Immature natural killer cell (primary cell): ENCODE data around the gene RTN4R. TPM values are rescaled to one million over a fixed set of nuclear protein-coding genes. Genes with fewer than 3 reads are reported as not detected.
"Not testable (repeated sequence)": the region's sequence is repeated elsewhere in the genome, so short reads cannot be mapped to it uniquely, and the experiment has no call there.

Experiments used
- DNase-seq, 3 donors: peaks; one replicate each; pipeline ENCODE4 v3.0.0; 2022; ENCODE audit warnings: mixed read lengths in 1 of 3
- H3K27ac Mint-ChIP-seq, 6 donors: one replicate each; pipeline ENCODE4 v1.8.0; 2020; ENCODE audit warnings: mixed read lengths in 6 of 6, mild to moderate bottlenecking in 5 of 6, inconsistent platforms in 4 of 6, moderate library complexity in 3 of 6
- H3K27me3 Mint-ChIP-seq, 3 donors: one replicate each; pipeline ENCODE4 v1.8.0; 2020 to 2021; ENCODE audit warnings: low read depth in 3 of 3, mild to moderate bottlenecking in 3 of 3, mixed read lengths in 3 of 3, moderate library complexity in 3 of 3, inconsistent platforms in 1 of 3
- H3K36me3 Mint-ChIP-seq, 3 donors: one replicate each; pipeline ENCODE4 v1.8.0; 2020; ENCODE audit warnings: mixed read lengths in 3 of 3, inconsistent platforms in 2 of 3, mild to moderate bottlenecking in 2 of 3
- H3K4me1 Mint-ChIP-seq, 2 donors: one replicate each; pipeline ENCODE4 v1.8.0; 2020; ENCODE audit warnings: inconsistent platforms in 2 of 2, mild to moderate bottlenecking in 2 of 2, mixed read lengths in 2 of 2, moderate library complexity in 1 of 2
- H3K4me3 Mint-ChIP-seq, 5 donors: one replicate each; pipeline ENCODE4 v1.8.0; 2020; ENCODE audit warnings: mild to moderate bottlenecking in 5 of 5, mixed read lengths in 5 of 5, inconsistent platforms in 3 of 5, moderate library complexity in 3 of 5
- H3K9me3 Mint-ChIP-seq, 6 donors: one replicate each; pipeline ENCODE4 v1.8.0; 2020; ENCODE audit warnings: mild to moderate bottlenecking in 6 of 6, mixed read lengths in 6 of 6, inconsistent platforms in 4 of 6, moderate library complexity in 3 of 6
- polyA plus RNA-seq, 3 donors: library from polyadenylated mRNA; unstranded; fragments of 300-500 nt; fragmentation: Illumina TruSeq; gene quantifications; one replicate each; pipeline ENCODE4 v1.2.3, GENCODE V29; 2021

The RTN4R gene
- polyA plus RNA-seq, 3 donors from 2014 or later = 1.1 to 3.9 (median 2.2) TPM

DNA sequence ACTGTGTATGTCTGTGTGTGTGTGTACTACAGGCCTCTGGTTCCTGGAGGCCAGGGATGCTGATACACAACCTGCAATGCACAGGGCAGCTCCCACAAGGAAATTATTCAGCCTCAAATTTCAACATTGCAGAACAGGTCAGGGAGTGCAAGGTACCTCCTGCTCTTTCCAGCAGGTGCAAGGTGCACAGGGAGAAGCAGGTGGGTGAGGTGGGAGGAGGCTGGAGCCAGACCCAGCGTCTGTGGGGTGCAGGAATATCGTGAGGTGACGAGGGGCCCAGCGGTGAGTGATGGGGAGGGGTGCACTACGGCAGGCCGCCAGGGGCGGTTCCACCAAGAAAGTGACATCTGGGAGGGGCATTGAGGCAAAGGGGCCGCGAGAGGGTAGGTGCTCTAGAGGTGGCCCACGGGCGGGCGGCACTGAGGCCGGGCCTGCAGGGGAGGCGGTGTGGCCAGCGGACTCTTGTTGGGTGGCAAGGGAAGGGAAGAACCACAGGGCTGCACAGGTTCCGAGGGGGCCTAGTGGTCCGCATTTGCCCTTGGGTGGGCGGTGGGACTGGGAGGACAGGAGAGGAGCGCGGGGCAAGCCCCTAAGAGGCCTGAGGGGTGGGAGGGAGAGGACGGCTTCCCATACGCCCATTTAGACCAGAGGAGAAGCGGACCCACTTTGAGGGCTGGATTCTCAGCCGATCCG, 30.1 kb upstream of the RTN4R start:
- no peak for DNase-seq
- Mint-ChIP-seq H3K4me3 (peak overlapping the region; percentile 67 to 82 (median 82)), H3K27me3 (peaks cover 2 to 13% (median 7%) of the 10 kb centered on the region in 3 donors), H3K4me1 (peaks cover 0 to 5% of the 10 kb centered on the region in 2 donors), H3K9me3 (no peaks in the 10 kb centered on the region), H3K36me3 (no peaks in the 10 kb centered on the region), H3K27ac (no peak overlapping the region)

- peaks cover 0 to 5% of the 10 kb centered on the region in 2 donors for H3K4me1 Mint-ChIP-seq
- H3K4me3 Mint-ChIP-seq = peak overlapping the region; percentile 66 to 82 (median 82)
- no peak overlapping the region for H3K27ac Mint-ChIP-seq
- H3K27me3 Mint-ChIP-seq = peaks cover under 1 to 10% (median 6%) of the 10 kb centered on the region in 3 donors
- DNase-seq = no peak
- no peaks in the 10 kb centered on the region for H3K36me3 Mint-ChIP-seq
- no peaks in the 10 kb centered on the region for H3K9me3 Mint-ChIP-seq
These were observed 29.4 kb upstream of the RTN4R start for GRCh38 chr22:20297414-20298109.

DNA sequence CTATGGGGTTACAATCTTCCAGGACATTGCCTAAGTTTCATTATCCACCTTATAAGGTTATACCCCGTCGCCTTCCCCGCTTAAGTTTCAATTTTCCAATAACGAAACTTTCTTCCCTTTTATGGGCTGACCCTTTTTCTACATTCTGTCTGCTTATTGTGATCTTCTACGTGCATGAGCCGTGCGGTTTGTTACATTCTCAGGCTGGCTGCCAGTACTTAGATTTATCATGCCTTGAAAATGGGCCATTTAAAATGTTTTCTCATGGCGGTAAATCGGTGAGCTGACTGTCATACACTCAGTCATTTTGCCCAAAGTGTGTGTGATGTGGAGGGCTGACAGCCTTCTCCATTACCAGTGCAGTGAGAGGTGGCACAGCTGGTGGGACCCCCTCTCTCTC, 28.5 kb upstream of the RTN4R start:
- peaks cover 0 to 9% (median 4%) of the 10 kb centered on the region in 3 donors for H3K27me3 Mint-ChIP-seq
- no peaks in the 10 kb centered on the region for H3K9me3 Mint-ChIP-seq
- H3K27ac Mint-ChIP-seq = no peak overlapping the region
- H3K4me1 Mint-ChIP-seq = peaks cover 0 to 5% of the 10 kb centered on the region in 2 donors
- H3K4me3 Mint-ChIP-seq = peak overlapping the region in 1 of 5 donors; percentile 10
- no peaks in the 10 kb centered on the region for H3K36me3 Mint-ChIP-seq
- DNase-seq = no peak

- peaks cover 0 to 5% of the 10 kb centered on the region in 2 donors for H3K4me1 Mint-ChIP-seq
- no peak overlapping the region for H3K27ac Mint-ChIP-seq
- no peak overlapping the region for H3K4me3 Mint-ChIP-seq
- no peaks in the 10 kb centered on the region for H3K9me3 Mint-ChIP-seq
- no peak for DNase-seq
- peaks cover 0 to 3% (median 0%) of the 10 kb centered on the region in 3 donors for H3K27me3 Mint-ChIP-seq
- H3K36me3 Mint-ChIP-seq = no peaks in the 10 kb centered on the region
These were observed 27.3 kb upstream of the RTN4R start for GRCh38 chr22:20295262-20296064.

DNA sequence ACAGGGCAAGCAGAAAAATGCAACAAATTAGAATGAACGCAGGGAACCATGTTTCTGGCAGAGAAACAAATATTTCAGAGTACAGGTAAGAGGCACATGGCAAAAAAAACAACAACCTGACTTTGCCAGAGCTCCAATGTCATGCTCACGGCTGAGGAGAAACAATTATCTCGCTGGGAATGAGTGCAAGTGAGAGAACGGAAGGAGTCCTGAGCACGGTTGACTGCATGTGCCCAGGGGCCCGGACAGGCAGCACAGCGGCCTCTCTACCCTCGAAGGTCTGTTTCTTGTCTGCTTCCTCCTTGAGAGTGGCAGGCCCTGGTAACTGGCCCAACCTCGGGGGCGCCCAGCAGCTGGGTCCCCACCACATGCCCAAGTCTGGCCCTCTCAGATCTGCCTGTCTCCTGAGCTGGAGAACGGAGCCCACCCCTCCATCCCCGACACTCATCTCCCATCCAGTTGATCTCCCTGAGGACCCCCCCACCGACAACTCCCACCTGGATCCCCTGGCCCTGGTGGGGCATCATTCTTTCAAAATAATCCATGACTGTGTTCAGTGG, 24.6 kb upstream of the RTN4R start:
- Mint-ChIP-seq H3K4me3 (no peak overlapping the region), H3K4me1 (no peaks in the 10 kb centered on the region), H3K36me3 (no peaks in the 10 kb centered on the region), H3K9me3 (no peaks in the 10 kb centered on the region), H3K27me3 (peaks cover 0 to 3% (median 1%) of the 10 kb centered on the region in 3 donors), H3K27ac (no peak overlapping the region)
- DNase-seq = no peak

DNA sequence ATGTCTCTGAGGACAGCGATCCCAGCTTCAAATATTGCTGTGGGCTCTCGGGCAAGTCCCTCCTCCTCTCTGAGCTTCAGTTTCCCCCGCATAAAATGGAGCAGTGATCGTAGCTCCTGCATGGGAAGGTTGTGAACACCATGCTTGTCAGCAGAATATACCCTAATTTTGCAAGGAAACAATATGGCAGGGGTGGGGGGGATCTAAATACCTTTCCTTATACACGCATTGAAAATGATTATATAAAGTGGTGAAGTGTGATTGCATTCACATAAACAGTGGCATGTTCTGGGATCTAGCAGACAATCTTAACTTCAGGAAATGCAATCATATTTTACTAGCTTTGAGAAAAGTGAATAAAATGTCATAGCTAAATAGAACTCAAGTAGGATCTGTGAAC, 24.0 kb upstream of the RTN4R start:
- no peak for DNase-seq
- H3K27ac Mint-ChIP-seq = no peak overlapping the region
- H3K4me3 Mint-ChIP-seq = no peak overlapping the region
- no peaks in the 10 kb centered on the region for H3K9me3 Mint-ChIP-seq
- peaks cover 0 to 2% (median 1%) of the 10 kb centered on the region in 3 donors for H3K27me3 Mint-ChIP-seq
- H3K4me1 Mint-ChIP-seq = no peaks in the 10 kb centered on the region
- no peaks in the 10 kb centered on the region for H3K36me3 Mint-ChIP-seq

GRCh38 chr22:20291604-20292063, 23.5 kb upstream of the RTN4R start:
- Mint-ChIP-seq H3K4me3 (no peak overlapping the region), H3K27ac (no peak overlapping the region), H3K27me3 (peaks cover 0 to 2% (median 1%) of the 10 kb centered on the region in 3 donors), H3K9me3 (no peaks in the 10 kb centered on the region), H3K4me1 (no peaks in the 10 kb centered on the region), H3K36me3 (no peaks in the 10 kb centered on the region)
- DNase-seq = no peak

GRCh38 chr22:20291249-20291586, 23.1 kb upstream of the RTN4R start:
- no peaks in the 10 kb centered on the region for H3K4me1 Mint-ChIP-seq
- no peaks in the 10 kb centered on the region for H3K9me3 Mint-ChIP-seq
- H3K36me3 Mint-ChIP-seq = no peaks in the 10 kb centered on the region
- no peak overlapping the region for H3K27ac Mint-ChIP-seq
- peaks cover 0 to 1% (median 0%) of the 10 kb centered on the region in 3 donors for H3K27me3 Mint-ChIP-seq
- DNase-seq = no peak
- no peak overlapping the region for H3K4me3 Mint-ChIP-seq

- H3K36me3 Mint-ChIP-seq = no peaks in the 10 kb centered on the region
- H3K27ac Mint-ChIP-seq = no peak overlapping the region
- peaks cover 0 to 3% (median 0%) of the 10 kb centered on the region in 3 donors for H3K27me3 Mint-ChIP-seq
- DNase-seq = no peak
- no peaks in the 10 kb centered on the region for H3K9me3 Mint-ChIP-seq
- no peaks in the 10 kb centered on the region for H3K4me1 Mint-ChIP-seq
- H3K4me3 Mint-ChIP-seq = no peak overlapping the region
These were observed 22.6 kb upstream of the RTN4R start for GRCh38 chr22:20290578-20291248.

DNA sequence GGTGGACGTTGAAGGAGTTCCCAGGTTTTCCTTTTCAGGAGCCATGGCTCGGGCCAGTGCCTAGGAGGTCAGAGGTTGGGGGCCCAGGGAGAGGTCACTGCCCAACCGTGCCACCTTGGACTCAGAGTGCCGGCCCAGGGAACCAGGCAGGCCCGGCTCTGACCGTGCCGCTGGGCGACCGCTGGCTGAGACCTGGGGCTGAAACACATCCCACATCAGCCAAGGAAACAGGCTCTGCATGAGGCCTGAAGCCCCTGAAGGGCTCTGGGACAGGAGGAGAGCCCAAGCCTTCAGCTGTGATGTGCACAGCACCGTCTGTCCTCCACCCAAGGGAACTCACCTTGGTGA, 21.9 kb upstream of the RTN4R start:
- no peak overlapping the region for H3K27ac Mint-ChIP-seq
- H3K36me3 Mint-ChIP-seq = no peaks in the 10 kb centered on the region
- DNase-seq = no peak
- H3K4me1 Mint-ChIP-seq = no peaks in the 10 kb centered on the region
- H3K9me3 Mint-ChIP-seq = no peaks in the 10 kb centered on the region
- no peak overlapping the region for H3K4me3 Mint-ChIP-seq
- H3K27me3 Mint-ChIP-seq = peaks cover 0 to 3% (median 0%) of the 10 kb centered on the region in 3 donors

- not testable (repeated sequence) for H3K36me3 Mint-ChIP-seq, H3K4me1 Mint-ChIP-seq, H3K9me3 Mint-ChIP-seq, H3K27ac Mint-ChIP-seq, H3K4me3 Mint-ChIP-seq, H3K27me3 Mint-ChIP-seq, DNase-seq
These were observed 21.3 kb upstream of the RTN4R start for GRCh38 chr22:20289182-20290044.

GRCh38 chr22:20286784-20287423, 18.8 kb upstream of the RTN4R start:
- H3K27me3 Mint-ChIP-seq, H3K27ac Mint-ChIP-seq, H3K4me3 Mint-ChIP-seq, H3K4me1 Mint-ChIP-seq, H3K9me3 Mint-ChIP-seq, H3K36me3 Mint-ChIP-seq, DNase-seq: not testable (repeated sequence)
